A549 (cell line): Measurements from ENCODE around the gene MAML2. TPM values are rescaled to one million over a fixed set of nuclear protein-coding genes. Genes with fewer than 3 reads are reported as not detected.

Source experiments
- ATAC-seq, 2 experiments: fragments of 200-7000 bp in 1 of 2; fragments of >200 bp in 1 of 2; cut with Nextera tagmentation in 1 of 2; cut with Tn5 transposase in 1 of 2; 3 replicates each; pipeline versions ENCODE4 v1.8.0 to v1.9.1; 2018 to 2020; ENCODE audit warnings: mild to moderate bottlenecking in 1 of 2, moderate library complexity in 1 of 2
- CTCF ChIA-PET: fragments of 300-600 bp; sonication (Branson Sonifier 250); formaldehyde crosslinking; extraction: SDS; loops from one replicate; lab custom pipeline; 2021; ENCODE audit warnings: antibody characterized with exemption, inconsistent platforms; lab: Yijun Ruan, JAX
- POLR2A ChIA-PET: fragments of 350-600 bp; formaldehyde crosslinking; extraction: SDS; loops from one replicate; lab custom pipeline; 2021; ENCODE audit warnings: antibody characterized with exemption, inconsistent platforms; lab: Yijun Ruan, JAX
- DNase-seq, 2 experiments: peaks; one replicate each; pipeline versions ENCODE4 v3.0.0 to v3.0.0-alpha.2; 2011 to 2016; ENCODE audit warnings: low read depth in 1 of 2, low spot score in 1 of 2
- FAIRE-seq: peaks from 2 replicates; lab custom pipeline; 2011; peaks lifted over from hg19 to GRCh38; lab: Jason Lieb, UNC
- H3K27ac ChIP-seq, 2 experiments: fragments of >200 bp; sonication (Bioruptor Twin); formaldehyde crosslinking; 3 replicates each; pipeline ENCODE4 v1.5.1; 2016 to 2017
- H3K4me1 ChIP-seq: fragments of >200 bp; sonication (Bioruptor Twin); formaldehyde crosslinking; 3 replicates; pipeline ENCODE4 v1.6.1; 2016
- H3K4me2 ChIP-seq: fragments of >200 bp; sonication (Bioruptor Twin); formaldehyde crosslinking; 3 replicates; pipeline ENCODE4 v1.6.1; 2016
- H3K4me3 ChIP-seq: fragments of >200 bp; sonication (Bioruptor Twin); formaldehyde crosslinking; 3 replicates; pipeline ENCODE4 v1.5.1; 2016
- H3K9me3 ChIP-seq: fragments of >200 bp; sonication (Bioruptor Twin); formaldehyde crosslinking; 3 replicates; pipeline ENCODE4 v1.6.1; 2016
- ATOH8 ChIP-seq: fragments of 250-450 bp; sonication (Bioruptor Pico); IDR thresholded peaks from 2 replicates; pipeline ENCODE4 v1.5.0; 2020; ENCODE audit warnings: low read depth, mild to moderate bottlenecking, moderate library complexity
- BHLHE40 ChIP-seq: IDR thresholded peaks from 2 replicates; pipeline ENCODE4 v1.6.1; 2012; ENCODE audit warnings: low read depth, low read length, inconsistent platforms
- CHD4 ChIP-seq: fragments of 200-600 bp; sonication (generic); IDR thresholded peaks from 2 replicates; pipeline ENCODE4 v1.6.1; 2016; ENCODE audit warnings: antibody characterized with exemption, mild to moderate bottlenecking, borderline replicate concordance
- E2F6 ChIP-seq: IDR thresholded peaks from 2 replicates; pipeline ENCODE4 v1.6.1; 2012; ENCODE audit warnings: low read depth, borderline replicate concordance
- EHF ChIP-seq: fragments of 250-450 bp; sonication (Bioruptor Pico); IDR thresholded peaks from 2 replicates; pipeline ENCODE4 v1.5.0; 2020; ENCODE audit warnings: mild to moderate bottlenecking
- EHMT2 ChIP-seq: fragments of 200-600 bp; sonication (generic); IDR thresholded peaks from 2 replicates; pipeline ENCODE4 v1.6.1; 2016; ENCODE audit warnings: antibody characterized with exemption, low read depth, mild to moderate bottlenecking, moderate library complexity
- ELK1 ChIP-seq: fragments of 150-350 bp; IDR thresholded peaks from 2 replicates; pipeline ENCODE4 v1.6.1; 2014; ENCODE audit warnings: low read depth, mild to moderate bottlenecking, low read length
- ESRRA ChIP-seq: fragments of 150-350 bp; IDR thresholded peaks from 2 replicates; pipeline ENCODE4 v1.6.1; 2014; ENCODE audit warnings: mild to moderate bottlenecking, low read length, borderline replicate concordance
- HDAC2 ChIP-seq: fragments of 200-600 bp; sonication (generic); IDR thresholded peaks from 2 replicates; pipeline ENCODE4 v1.6.1; 2016
- HMGXB4 ChIP-seq: fragments of 250-450 bp; sonication (Bioruptor Pico); IDR thresholded peaks from 2 replicates; pipeline ENCODE4 v1.5.0; 2021; ENCODE audit warnings: mild to moderate bottlenecking, moderate library complexity, borderline replicate concordance
- HOXB13 ChIP-seq: fragments of 250-450 bp; sonication (Bioruptor Pico); IDR thresholded peaks from 2 replicates; pipeline ENCODE4 v1.5.0; 2020; ENCODE audit warnings: low read depth, mild to moderate bottlenecking, moderate library complexity
- JUNB ChIP-seq: fragments of >200 bp; sonication (Bioruptor Twin); formaldehyde crosslinking; IDR thresholded peaks from 2 replicates; pipeline ENCODE4 v1.6.1; 2016
- KDM5A ChIP-seq: fragments of 200-600 bp; sonication (generic); IDR thresholded peaks from 2 replicates; pipeline ENCODE4 v1.6.1; 2016; ENCODE audit warnings: antibody characterized with exemption, mild to moderate bottlenecking
- MAFK ChIP-seq: fragments of 450-650 bp; IDR thresholded peaks from 2 replicates; pipeline ENCODE4 v1.6.1; 2014; ENCODE audit not compliant: partially characterized antibody
- MYC ChIP-seq: IDR thresholded peaks from 2 replicates; pipeline ENCODE4 v1.6.1; 2012; ENCODE audit warnings: mild to moderate bottlenecking, inconsistent platforms, low read length, improper control_type of control experiment, borderline replicate concordance
- NR3C1 ChIP-seq: fragments of >200 bp; sonication (Bioruptor Twin); formaldehyde crosslinking; IDR thresholded peaks from 3 replicates; pipeline ENCODE4 v1.6.1; 2017
- POLR2A ChIP-seq: IDR thresholded peaks from 2 replicates; pipeline ENCODE4 v1.6.1; 2012; ENCODE audit warnings: mild to moderate bottlenecking, low read length
- RAD21 ChIP-seq, 2 experiments: fragments of >200 bp in 1 of 2; sonication (Bioruptor Twin) in 1 of 2; formaldehyde crosslinking in 1 of 2; IDR thresholded peaks in 1 of 2; conservative IDR thresholded peaks in 1 of 2; 2 replicates in 1 of 2; 3 replicates in 1 of 2; pipeline ENCODE4 v1.6.1; 2012 to 2018; ENCODE audit warnings: inconsistent platforms in 1 of 2
- RARB ChIP-seq: fragments of 250-450 bp; sonication (Bioruptor Pico); IDR thresholded peaks from 2 replicates; pipeline ENCODE4 v1.8.0; 2021; ENCODE audit warnings: mild to moderate bottlenecking, moderate library complexity
- REST ChIP-seq: fragments of 200-600 bp; sonication (generic); IDR thresholded peaks from 2 replicates; pipeline ENCODE4 v1.6.1; 2016; ENCODE audit warnings: antibody characterized with exemption, mild to moderate bottlenecking, moderate library complexity
- RFX5 ChIP-seq: fragments of 450-650 bp; IDR thresholded peaks from 2 replicates; pipeline ENCODE4 v1.7.1; 2014; ENCODE audit warnings: antibody characterized with exemption, mild to moderate bottlenecking, moderate library complexity
- SMC3 ChIP-seq: fragments of >200 bp; sonication (Bioruptor Twin); formaldehyde crosslinking; IDR thresholded peaks from 3 replicates; pipeline ENCODE4 v1.6.1; 2018; ENCODE audit warnings: inconsistent platforms
- SREBF2 ChIP-seq: fragments of 450-650 bp; IDR thresholded peaks from 2 replicates; pipeline ENCODE4 v1.6.1; 2014; ENCODE audit warnings: mild to moderate bottlenecking, moderate library complexity
- TFCP2L1 ChIP-seq: fragments of 250-450 bp; sonication (Bioruptor Pico); IDR thresholded peaks from 2 replicates; pipeline ENCODE4 v1.5.0; 2021; ENCODE audit warnings: mild to moderate bottlenecking
- TP53 ChIP-seq: fragments of 250-450 bp; sonication (Bioruptor Pico); IDR thresholded peaks from 2 replicates; pipeline ENCODE4 v1.5.0; 2021; ENCODE audit warnings: mild to moderate bottlenecking, moderate library complexity
- USF2 ChIP-seq: fragments of 450-650 bp; IDR thresholded peaks from 2 replicates; pipeline ENCODE4 v1.6.1; 2014; ENCODE audit warnings: antibody characterized with exemption
- ZSCAN20 ChIP-seq: fragments of 250-450 bp; sonication (Bioruptor Pico); IDR thresholded peaks from 2 replicates; pipeline ENCODE4 v1.8.0; 2022; ENCODE audit warnings: mild to moderate bottlenecking, moderate library complexity
- WGBS: methylation state at CpG from one replicate; pipeline ENCODE4 v1.1.6; 2017; ENCODE audit errors: missing lambda C conversion rate; 5-methylcytosine and 5-hydroxymethylcytosine counted together
- polyA plus RNA-seq, 4 experiments: library from polyadenylated mRNA; depleted of rRNA in 3 of 4; stranded (reverse); fragments of >200 nt; fragmentation: RNase III in 1 of 4; extraction: RNeasy Plus Mini Kit Qiagen cat#74134 plus additional on column Dnase treatment in 1 of 4; gene quantifications; 2 replicates in 3 of 4; 3 replicates in 1 of 4; pipeline ENCODE4 v1.2.3, GENCODE V29; 2011 to 2017

The MAML2 gene
- polyA plus RNA-seq, 2 of the 4 experiments (the other 2 are of a cell fraction) = 1.5 to 2.5 TPM

GRCh38 chr11:96105944-96106343 lies 237.1 kb downstream of the MAML2 start:
- no peak overlapping the region for H3K4me2 ChIP-seq
- peaks cover 10% of the 10 kb centered on the region for H3K4me1 ChIP-seq
- H3K4me3 ChIP-seq = no peak overlapping the region
- 76% methylated on average over 1 of the region's 1 CpG for WGBS
- DNase-seq (no peak), FAIRE-seq (no peak), ATAC-seq (no peak)
- ChIA-PET POLR2A (no interaction called here), CTCF (no interaction called here)
- H3K9me3 ChIP-seq = no peaks in the 10 kb centered on the region
- no peak overlapping the region for H3K27ac ChIP-seq
- TF ChIP-seq BHLHE40 = no peak
- no peak for TF ChIP-seq MYC
- TF ChIP-seq TP53 (CRISPR knock-in tag) = no peak
- TF ChIP-seq RFX5 = no peak
- no peak for TF ChIP-seq JUNB
- no peak for TF ChIP-seq CHD4
- no peak for TF ChIP-seq HDAC2
- TF ChIP-seq ELK1 = no peak
- no peak for TF ChIP-seq KDM5A
- TF ChIP-seq RAD21 (conservative IDR thresholded peaks at IDR 0.05 in 1 of 2, IDR thresholded peaks at IDR 0.05 in 1 of 2) = no peak
- TF ChIP-seq HMGXB4 = no peak
- no peak for TF ChIP-seq SREBF2
- TF ChIP-seq SMC3 = no peak
- TF ChIP-seq ATOH8 (CRISPR knock-in tag) = no peak
- TF ChIP-seq RARB (CRISPR knock-in tag) = no peak
- TF ChIP-seq ESRRA = no peak
- no peak for TF ChIP-seq EHMT2

- peaks cover 10% of the 10 kb centered on the region for H3K4me1 ChIP-seq
- no peak for DNase-seq
- FAIRE-seq = no peak
- H3K9me3 ChIP-seq = no peaks in the 10 kb centered on the region
- ChIA-PET CTCF (no interaction called here), POLR2A (no interaction called here)
- H3K4me3 ChIP-seq = no peak overlapping the region
- WGBS = 88% methylated on average over 1 of the region's 1 CpG
- no peak for ATAC-seq
- no peak overlapping the region for H3K27ac ChIP-seq
- no peak overlapping the region for H3K4me2 ChIP-seq
- TF ChIP-seq NR3C1 (no peak), MAFK (no peak), HDAC2 (no peak), KDM5A (no peak), HOXB13 (no peak), HMGXB4 (no peak), TFCP2L1 (CRISPR knock-in tag) (no peak), SMC3 (no peak), ZSCAN20 (CRISPR knock-in tag) (no peak), EHF (CRISPR knock-in tag) (no peak), ESRRA (no peak), POLR2A (no peak), E2F6 (no peak), SREBF2 (no peak), USF2 (no peak), REST (no peak)
Measured at GRCh38 chr11:96105197-96105895, 237.6 kb downstream of the MAML2 start.
